HepG2 (cell line): ENCODE measurements around the gene TCF20. TPM values are rescaled to one million over a fixed set of nuclear protein-coding genes. Genes with fewer than 3 reads are reported as not detected.

Experiments
- ATAC-seq: fragments of 200-7000 bp; cut with Tn5 transposase; 3 replicates; pipeline ENCODE4 v1.9.1; 2020; ENCODE audit warnings: mild to moderate bottlenecking, moderate library complexity
- BruUV-seq: library from RNA; stranded (reverse); fragments of 400-500 nt; replicated peaks from 2 replicates; lab custom pipeline; 2021; lab: Mats Ljungman, UMichigan
- CTCF ChIA-PET: fragments of 300-600 bp; formaldehyde crosslinking; extraction: SDS; loops from one replicate; lab custom pipeline; 2021; ENCODE audit warnings: low total read pairs, inconsistent platforms, low intra/inter-chr PET ratio; lab: Yijun Ruan, JAX
- POLR2A ChIA-PET: fragments of 350-600 bp; sonication (Branson Sonifier 250); formaldehyde crosslinking; loops from one replicate; lab custom pipeline; 2020; ENCODE audit warnings: antibody characterized with exemption, inconsistent platforms; lab: Yijun Ruan, JAX
- DNase-seq: peaks from one replicate; pipeline ENCODE4 v3.0.0-alpha.2; 2015; ENCODE audit warnings: low spot score
- FAIRE-seq: peaks from 3 replicates; lab custom pipeline; 2011; peaks lifted over from hg19 to GRCh38; lab: Jason Lieb, UNC
- H2AFZ ChIP-seq: one replicate; pipeline ENCODE4 v1.6.1; 2011; ENCODE audit warnings: low read length, inconsistent platforms
- H3K27ac ChIP-seq: fragments of 300-600 bp; 3 replicates; pipeline ENCODE4 v1.8.0; 2011; ENCODE audit warnings: mixed run types, mild to moderate bottlenecking, mixed read lengths, low read length, inconsistent platforms; ENCODE audit not compliant: insufficient read depth; ENCODE audit errors: extremely low read length
- H3K27me3 ChIP-seq, 2 experiments: fragments of 200-600 bp in 1 of 2; 2 replicates in 1 of 2; 3 replicates in 1 of 2; pipeline versions ENCODE4 v1.6.0 to v1.8.0; 2011; ENCODE audit warnings: low read length in 2 of 2, mild to moderate bottlenecking in 2 of 2, moderate library complexity in 2 of 2, inconsistent platforms in 1 of 2; ENCODE audit not compliant: insufficient read depth in 2 of 2, control insufficient read depth in 1 of 2
- H3K36me3 ChIP-seq, 2 experiments: fragments of 200-600 bp in 1 of 2; replicated peaks in 1 of 2; 2 replicates in 1 of 2; 3 replicates in 1 of 2; pipeline versions ENCODE4 v1.5.1 to v1.8.0; 2011; ENCODE audit warnings: low read length in 2 of 2, inconsistent platforms in 1 of 2; ENCODE audit not compliant: insufficient read depth in 2 of 2, control insufficient read depth in 1 of 2
- H3K4me1 ChIP-seq: 2 replicates; pipeline ENCODE4 v1.5.1; 2012; ENCODE audit warnings: low read length, inconsistent platforms; ENCODE audit not compliant: insufficient read depth
- H3K4me2 ChIP-seq: 2 replicates; pipeline ENCODE4 v1.6.0; 2011; ENCODE audit warnings: low read depth, low read length, inconsistent platforms
- H3K4me3 ChIP-seq, 3 experiments: fragments of 200-600 bp in 1 of 3; sonication (generic), shearing (Covaris generic) in 1 of 3; replicated peaks in 1 of 3; 2 replicates each; pipeline ENCODE4 v1.5.1; 2011 to 2016; ENCODE audit warnings: low read length in 3 of 3, inconsistent platforms in 2 of 3, low read depth in 2 of 3, mild to moderate bottlenecking in 2 of 3, control low read depth in 1 of 3, mixed read lengths in 1 of 3; ENCODE audit not compliant: insufficient read depth in 1 of 3
- H3K79me2 ChIP-seq: one replicate; pipeline ENCODE4 v1.6.1; 2011; ENCODE audit warnings: low read length, inconsistent platforms; ENCODE audit not compliant: insufficient read depth
- H3K9ac ChIP-seq: 2 replicates; pipeline ENCODE4 v1.6.0; 2011; ENCODE audit warnings: mild to moderate bottlenecking, low read depth, low read length, inconsistent platforms; ENCODE audit not compliant: insufficient read depth
- H3K9me3 ChIP-seq: 2 replicates; pipeline ENCODE4 v1.5.1; 2012; ENCODE audit warnings: mild to moderate bottlenecking, low read length
- H4K20me1 ChIP-seq: 2 replicates; pipeline ENCODE4 v1.6.0; 2011; ENCODE audit warnings: inconsistent platforms, mild to moderate bottlenecking, low read length, moderate library complexity; ENCODE audit not compliant: insufficient read depth
- FOSL2 ChIP-seq: sonication (generic); formaldehyde crosslinking; IDR thresholded peaks from 2 replicates; pipeline ENCODE4 v1.4.0; 2020; ENCODE audit warnings: missing genetic modification reagents
- ZMYM2 ChIP-seq: sonication (generic); formaldehyde crosslinking; IDR thresholded peaks from 2 replicates; pipeline ENCODE4 v1.8.0; 2022; ENCODE audit warnings: mild to moderate bottlenecking, missing genetic modification reagents
- ZNF264 ChIP-seq: sonication (generic); formaldehyde crosslinking; IDR thresholded peaks from 2 replicates; pipeline ENCODE4 v1.4.0; 2020; ENCODE audit warnings: missing genetic modification reagents
- ZNF317 ChIP-seq: sonication (generic); formaldehyde crosslinking; IDR thresholded peaks from 2 replicates; pipeline ENCODE4 v1.5.0; 2020; ENCODE audit warnings: mild to moderate bottlenecking, missing genetic modification reagents
- ZNF547 ChIP-seq: sonication (generic); formaldehyde crosslinking; IDR thresholded peaks from 2 replicates; pipeline ENCODE4 v1.5.1; 2020; ENCODE audit warnings: mild to moderate bottlenecking, missing genetic modification reagents
- ZNF616 ChIP-seq: sonication (generic); formaldehyde crosslinking; IDR thresholded peaks from 2 replicates; pipeline ENCODE4 v1.5.0; 2020; ENCODE audit warnings: low read depth, mild to moderate bottlenecking, missing genetic modification reagents
- ZNF644 ChIP-seq: IDR thresholded peaks from 2 replicates; pipeline ENCODE4 v1.6.1; 2016; ENCODE audit warnings: low read depth
- ZNF710 ChIP-seq: sonication (generic); formaldehyde crosslinking; IDR thresholded peaks from 2 replicates; pipeline ENCODE4 v1.5.0; 2020; ENCODE audit warnings: mild to moderate bottlenecking, missing genetic modification reagents, borderline replicate concordance
- ZNF770 ChIP-seq: sonication (generic); formaldehyde crosslinking; IDR thresholded peaks from 2 replicates; pipeline ENCODE4 v1.5.0; 2020; ENCODE audit warnings: mild to moderate bottlenecking, missing genetic modification reagents
- ZSCAN5A ChIP-seq: sonication (generic); formaldehyde crosslinking; IDR thresholded peaks from 2 replicates; pipeline ENCODE4 v1.8.0; 2022; ENCODE audit warnings: mild to moderate bottlenecking, missing genetic modification reagents, borderline replicate concordance
- WGBS: methylation state at CpG from one replicate; pipeline ENCODE4 v1.1.6; 2017; ENCODE audit warnings: low lambda C conversion rate; 5-methylcytosine and 5-hydroxymethylcytosine counted together
- in situ Hi-C: cut with HindIII; loops from 2 replicates; pipeline ENCODE4 v1.10.0; 2017; ENCODE audit warnings: low pct_unique_long_range_greater_than_20kb; ENCODE audit not compliant: extremely low pct_ligation_motif_present
- intact Hi-C: fragments of 100-400 bp; cut with micrococcal nuclease; formaldehyde crosslinking; loops from one replicate; pipeline ENCODE4 v1.10.0; 2022; ENCODE audit not compliant: unreplicated experiment
- polyA plus RNA-seq, 8 experiments: library from polyadenylated mRNA; depleted of rRNA in 3 of 8; stranded (reverse) in 7 of 8; unstranded in 1 of 8; fragments of >200 nt; fragmentation: Illumina TruSeq in 4 of 8; extraction: Trizol in 4 of 8; gene quantifications; 2 replicates each; pipeline versions ENCODE4 v1.2.1 to v1.2.3, GENCODE V29; 2011 to 2016; ENCODE audit warnings: low read depth in 4 of 8, missing spikeins in 1 of 8, mixed read lengths in 1 of 8; ENCODE audit not compliant: insufficient read depth in 1 of 8
- total RNA-seq, 5 experiments: library from RNA; depleted of rRNA; stranded (reverse); fragments of >200 nt; fragmentation: Illumina TruSeq; extraction: Trizol; gene quantifications; 2 replicates each; pipeline ENCODE4 v1.2.3, GENCODE V29; 2016; ENCODE audit warnings: low read depth in 1 of 5

Gene TCF20
- total and polyA plus RNA-seq, 2 of the 13 experiments (the other 11 are each of a cell fraction or from before 2014, with no cell fraction given) = 12.8 to 23.7 TPM

- Histone ChIP-seq H2AFZ (no peak overlapping the region), H3K4me2 (no peak overlapping the region), H3K4me1 (peaks cover 74% of the 10 kb centered on the region), H3K27me3 (peaks cover 0 to 12% of the 10 kb centered on the region in 2 experiments; a peak in 1 of 5 replicates), H3K4me3 (no peak overlapping the region), H3K79me2 (no peaks in the 10 kb centered on the region), H3K27ac (no peak overlapping the region), H3K36me3 (no peaks in the 10 kb centered on the region), H4K20me1 (peaks cover 6% of the 10 kb centered on the region; the same call in 1 of the 2 replicates), H3K9me3 (no peaks in the 10 kb centered on the region), H3K9ac (no peak overlapping the region)
- ATAC-seq = no peak
- POLR2A ChIA-PET = no interaction called here
- TF ChIP-seq ZNF317 (CRISPR knock-in tag) (no peak), ZNF547 (CRISPR knock-in tag) (no peak), ZNF616 (no peak), ZNF644 (CRISPR knock-in tag) (no peak), ZMYM2 (no peak), ZNF710 (CRISPR knock-in tag) (no peak), ZSCAN5A (CRISPR knock-in tag) (no peak), ZNF264 (CRISPR knock-in tag) (no peak), ZNF770 (CRISPR knock-in tag) (no peak), FOSL2 (CRISPR knock-in tag) (no peak)
- CTCF ChIA-PET = no interaction called here
- DNase-seq = no peak
- no TSS peak for BruUV-seq
- intact Hi-C loops = no loop called here
- 44% methylated on average over 1 of the region's 12 CpGs for WGBS
- FAIRE-seq = no peak
- in situ Hi-C loops = no loop called here
Measured at GRCh38 chr22:42301742-42302102, 31.3 kb upstream of the TCF20 start.
